Astrocyte of the hippocampus (primary cell): ENCODE data around the gene MAP3K8.
A peak's percentile ranks its signal among the peaks of the same experiment; 100 is the strongest.
"Not testable (repeated sequence)": the region's sequence is repeated elsewhere in the genome, so short reads cannot be mapped to it uniquely, and the experiment has no call there.

Experiments
- DNase-seq: peaks from one replicate; pipeline ENCODE4 v3.0.0; 2011; ENCODE audit warnings: low read depth, low spot score

The MAP3K8 gene

DNA sequence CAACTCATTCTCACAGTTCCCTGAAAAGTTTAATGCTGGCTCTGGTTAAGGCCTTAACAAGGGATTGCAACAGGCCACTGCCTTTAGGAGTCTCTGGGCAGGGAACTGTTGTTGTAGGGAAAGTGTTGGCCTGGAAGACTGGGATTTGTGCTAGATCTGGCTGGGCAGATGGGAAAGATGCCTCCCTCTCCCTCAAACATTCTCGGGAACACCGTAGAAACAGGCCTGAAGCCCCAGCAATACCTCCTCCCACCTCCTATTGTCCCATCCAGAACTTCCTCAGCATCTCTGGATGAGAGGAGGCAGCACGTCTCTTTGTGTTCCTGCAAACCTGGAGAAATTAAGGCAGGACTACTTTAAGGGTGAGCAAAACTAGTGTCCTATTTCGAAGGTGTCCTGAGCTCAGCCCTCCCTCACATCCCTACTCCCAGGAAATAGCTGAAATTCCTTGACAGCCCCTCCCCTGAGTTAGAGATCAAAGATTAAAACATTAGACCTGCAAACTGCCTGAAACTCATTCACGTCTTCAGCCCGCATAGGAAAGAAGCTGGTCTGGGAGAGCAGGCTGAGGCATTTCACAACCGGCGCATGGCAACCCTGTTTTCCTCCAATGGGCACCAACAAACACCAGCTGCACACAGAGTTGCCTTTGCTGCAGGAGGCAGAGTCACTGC, 10.9 kb upstream of the MAP3K8 start:
- peak; percentile 66 for DNase-seq

DNA sequence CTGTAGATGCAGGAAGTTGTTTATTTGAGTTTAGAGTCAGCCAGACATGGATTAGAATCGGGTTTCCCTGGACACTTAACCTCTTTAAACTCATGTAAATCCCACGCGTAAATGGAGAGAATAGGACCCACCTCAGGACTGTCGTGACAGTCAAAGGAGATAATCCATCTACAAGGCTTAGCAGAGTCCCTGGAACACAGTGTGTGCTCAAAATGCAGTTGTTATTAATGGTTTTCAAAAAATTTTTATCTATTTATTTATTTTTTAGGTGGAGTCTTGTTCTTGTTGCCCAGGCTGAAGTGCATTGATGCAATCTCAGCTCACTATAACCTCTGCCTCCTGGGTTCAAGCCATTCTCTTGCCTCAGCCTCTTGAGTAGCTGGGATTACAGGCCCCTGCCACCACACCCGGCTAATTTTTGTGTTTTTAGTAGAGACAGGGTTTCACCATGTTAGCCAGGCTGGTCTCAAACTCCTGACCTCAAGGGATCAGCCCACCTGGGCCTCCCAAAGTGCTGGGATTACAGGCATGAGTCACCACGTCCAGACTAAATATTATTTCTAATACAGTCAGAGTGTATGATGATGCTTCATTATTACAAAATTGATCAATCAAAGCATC, 10.2 kb upstream of the MAP3K8 start:
- not testable (repeated sequence) for DNase-seq

DNA sequence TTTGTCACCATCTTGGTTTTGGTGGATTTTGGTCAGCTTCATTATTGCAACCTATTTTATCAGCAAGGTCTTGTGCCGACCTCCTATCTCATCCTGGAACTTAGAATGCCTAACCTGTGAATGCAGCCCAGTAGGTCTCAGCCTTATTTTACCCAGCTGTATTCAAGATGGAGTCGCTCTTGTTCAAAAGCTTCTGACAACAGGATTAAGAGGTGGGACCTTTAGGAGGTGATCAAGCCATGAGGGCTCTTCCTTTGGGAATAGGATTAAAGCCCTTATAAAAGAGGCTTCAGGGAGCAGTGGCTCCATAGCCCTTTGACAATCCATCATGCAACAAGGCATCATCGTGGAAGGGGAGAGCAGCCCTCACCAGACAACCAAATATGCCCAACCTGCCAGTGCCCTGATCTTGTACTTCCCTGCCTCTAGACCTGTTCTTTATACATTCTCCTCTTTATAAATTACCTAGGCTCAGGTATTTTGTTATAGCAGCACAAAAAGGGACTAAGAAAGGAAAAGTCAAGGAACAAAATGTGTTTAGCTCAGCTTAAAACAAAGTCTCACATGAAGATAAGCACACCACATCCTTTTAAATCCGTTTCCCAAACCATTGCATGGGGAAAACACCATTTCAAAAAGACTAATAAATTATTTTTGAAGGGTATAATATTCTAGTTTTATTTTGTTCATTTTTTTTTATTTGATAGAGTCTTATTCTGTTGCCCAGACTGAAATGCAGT, 8.5 kb upstream of the MAP3K8 start:
- no peak for DNase-seq

DNA sequence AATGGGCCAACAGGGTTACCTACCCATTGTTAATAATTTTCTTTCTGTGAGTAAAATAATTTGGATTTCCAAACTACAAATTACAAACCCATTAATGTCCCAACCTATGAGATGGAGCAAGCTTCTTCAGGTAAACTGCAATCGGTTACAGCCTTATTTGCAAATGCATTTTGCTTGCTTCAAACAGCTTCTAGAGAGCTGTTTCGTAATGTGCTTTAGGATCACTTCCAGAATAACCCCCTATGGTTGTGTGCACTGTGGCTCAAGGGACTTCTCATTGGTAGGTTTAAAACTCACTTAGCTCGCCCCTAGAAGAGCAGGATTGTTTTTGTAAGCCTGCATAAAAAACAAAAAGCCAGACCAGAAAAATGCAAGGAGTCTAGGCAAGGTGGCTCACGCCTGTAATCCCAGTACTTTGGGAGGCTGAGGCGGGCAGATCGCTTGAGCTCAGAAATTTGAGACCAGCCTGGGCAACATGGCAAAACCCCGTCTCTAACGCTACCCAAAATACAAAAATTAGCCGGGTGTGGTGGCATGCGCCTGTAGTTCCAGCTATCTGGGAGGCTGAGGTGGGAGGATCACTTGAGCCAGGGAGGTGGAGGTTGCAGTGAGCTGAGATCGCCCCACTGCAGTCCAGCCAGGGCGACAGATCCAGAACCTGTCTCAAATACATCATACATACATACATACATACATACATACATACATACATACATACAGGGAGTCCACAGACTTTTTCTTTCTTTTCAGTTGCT, 3.3 kb upstream of the MAP3K8 start:
- DNase-seq, result no peak

DNA sequence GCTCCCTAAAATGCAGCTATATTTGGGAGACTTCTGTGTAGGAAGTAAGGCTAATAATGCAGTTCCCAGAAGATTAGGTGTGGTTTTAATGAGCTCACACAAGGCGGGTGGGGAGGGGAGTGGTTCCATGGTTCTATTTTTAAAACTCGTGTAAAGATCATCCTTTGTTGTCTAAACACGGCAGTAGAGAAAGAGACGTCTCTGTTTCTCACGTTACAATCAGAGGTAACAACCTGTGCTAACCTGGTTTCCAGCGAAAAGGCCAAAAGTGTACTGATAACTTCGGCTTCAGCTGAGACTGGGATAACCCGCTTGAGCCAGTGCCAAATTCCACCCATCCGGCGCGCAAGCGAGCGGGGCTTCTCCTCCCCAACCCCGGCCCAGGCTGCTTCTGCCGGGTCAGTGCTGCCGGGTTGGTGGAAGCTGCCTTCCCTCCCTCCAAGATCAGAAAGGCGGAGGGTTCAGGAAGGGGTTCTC, 2.5 kb upstream of the MAP3K8 start:
- DNase-seq, result peak; percentile 29

DNA sequence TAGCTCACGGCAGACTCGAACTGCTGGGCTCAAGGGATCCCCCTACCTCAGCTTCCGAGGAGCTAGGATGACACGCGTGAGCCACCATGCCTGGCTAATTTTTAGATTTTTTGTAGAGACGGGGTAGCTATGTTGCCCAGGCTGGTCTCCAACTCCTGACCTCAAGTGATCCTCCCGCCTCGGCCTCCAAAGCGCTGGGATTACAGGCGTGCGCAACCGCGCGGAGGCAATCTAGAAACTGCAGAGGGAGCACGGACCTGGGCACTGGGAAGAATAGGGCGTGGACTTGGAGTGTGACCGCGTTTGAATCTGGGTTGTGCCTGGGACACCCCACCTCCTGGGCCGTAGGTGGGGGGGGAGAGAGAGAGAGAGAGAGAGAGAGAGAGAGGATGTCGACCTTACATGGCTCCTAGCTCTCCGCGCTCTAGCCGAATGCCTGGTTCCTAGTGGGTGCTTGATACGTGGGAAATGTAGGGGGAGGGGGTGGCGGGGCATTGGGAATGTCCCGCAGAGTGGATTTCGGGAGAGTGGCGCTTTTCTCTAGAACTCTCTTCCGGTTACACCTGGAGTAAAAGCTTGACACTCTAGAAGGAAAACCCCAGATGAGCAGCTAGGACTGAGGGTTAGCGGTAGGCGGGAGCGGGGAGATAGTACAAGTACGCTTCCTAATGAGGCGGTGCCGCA, 1.2 kb upstream of the MAP3K8 start:
- no peak for DNase-seq

DNA sequence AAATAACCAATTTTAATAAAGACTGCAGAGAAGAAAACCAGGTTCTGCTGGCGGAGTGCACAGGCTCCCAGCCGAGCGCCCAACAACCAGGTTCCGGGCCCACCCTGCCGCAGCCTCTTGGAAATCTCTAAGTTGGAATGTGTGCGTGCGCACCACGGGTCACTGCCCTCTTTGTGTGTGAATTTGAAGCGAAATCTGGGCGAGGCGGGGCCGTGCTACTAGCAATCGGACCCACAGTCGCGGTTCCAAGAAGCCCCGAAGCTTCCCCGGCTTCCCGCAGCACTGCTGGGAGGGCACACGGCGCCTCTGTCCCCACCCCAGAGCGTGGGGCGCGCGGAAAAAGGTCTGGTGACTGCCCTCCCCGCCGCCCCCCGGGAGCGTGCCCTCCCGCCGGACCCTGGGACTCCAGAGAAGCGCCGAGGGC, 666 bp upstream of the MAP3K8 start:
- peak; percentile 86 for DNase-seq

DNA sequence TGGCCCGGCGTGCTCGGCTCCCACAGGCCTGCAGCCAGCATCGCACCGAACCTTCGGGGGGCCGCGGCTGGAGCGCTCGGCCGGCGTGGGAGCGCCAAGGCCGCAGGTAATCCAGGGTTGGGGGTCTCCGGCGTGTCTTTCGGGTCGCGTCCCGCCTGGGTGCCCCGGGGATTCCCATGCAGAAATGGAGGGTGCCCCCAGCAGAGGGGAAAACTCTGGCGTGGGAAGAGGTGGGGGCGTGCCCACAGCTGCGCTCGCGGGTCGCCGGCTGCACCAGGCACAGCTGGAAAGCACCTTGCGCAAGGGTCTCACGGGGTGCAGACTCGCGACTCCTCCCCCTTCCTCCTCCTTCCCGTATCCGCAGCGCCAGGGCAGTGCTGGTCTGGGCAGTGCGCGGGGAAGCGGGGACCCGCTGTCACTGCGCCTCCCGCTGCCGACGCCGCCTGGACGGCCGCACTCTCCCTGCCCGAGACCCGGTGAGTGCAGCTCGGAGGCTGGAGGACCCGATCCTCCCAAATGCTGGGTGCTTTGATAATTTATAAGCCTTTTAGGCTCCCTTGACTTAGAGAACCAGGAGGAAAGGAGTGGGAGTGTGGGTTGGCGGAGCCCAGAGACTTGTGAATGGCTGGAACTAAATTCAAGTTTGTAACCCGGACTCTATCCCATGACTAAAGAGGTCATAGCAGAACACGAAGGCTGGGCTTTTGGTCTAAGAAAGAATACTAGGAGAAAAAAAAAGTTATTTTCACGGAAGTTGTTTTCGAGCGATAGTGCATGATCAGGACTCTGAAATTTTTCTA, 489 bp downstream of the MAP3K8 start:
- DNase-seq, result peak; percentile 80

DNA sequence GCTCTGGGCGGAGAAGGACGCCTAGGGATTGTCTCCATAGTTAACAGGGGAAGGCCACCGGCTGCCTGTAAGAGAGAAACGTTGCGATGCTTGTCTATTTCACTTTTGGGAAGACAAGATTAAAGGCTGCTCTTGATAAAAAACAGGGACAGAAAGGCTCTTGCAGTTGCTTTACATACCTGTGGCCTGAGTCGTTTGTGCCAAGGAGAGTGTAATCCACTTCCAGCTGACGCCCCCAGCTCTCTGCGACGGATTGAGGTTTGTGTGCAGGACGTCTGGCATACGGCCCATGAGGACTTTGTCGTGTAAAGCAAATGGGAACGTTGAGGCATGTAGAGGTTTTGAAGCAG, 1.1 kb downstream of the MAP3K8 start:
- DNase-seq, result peak; percentile 73

DNA sequence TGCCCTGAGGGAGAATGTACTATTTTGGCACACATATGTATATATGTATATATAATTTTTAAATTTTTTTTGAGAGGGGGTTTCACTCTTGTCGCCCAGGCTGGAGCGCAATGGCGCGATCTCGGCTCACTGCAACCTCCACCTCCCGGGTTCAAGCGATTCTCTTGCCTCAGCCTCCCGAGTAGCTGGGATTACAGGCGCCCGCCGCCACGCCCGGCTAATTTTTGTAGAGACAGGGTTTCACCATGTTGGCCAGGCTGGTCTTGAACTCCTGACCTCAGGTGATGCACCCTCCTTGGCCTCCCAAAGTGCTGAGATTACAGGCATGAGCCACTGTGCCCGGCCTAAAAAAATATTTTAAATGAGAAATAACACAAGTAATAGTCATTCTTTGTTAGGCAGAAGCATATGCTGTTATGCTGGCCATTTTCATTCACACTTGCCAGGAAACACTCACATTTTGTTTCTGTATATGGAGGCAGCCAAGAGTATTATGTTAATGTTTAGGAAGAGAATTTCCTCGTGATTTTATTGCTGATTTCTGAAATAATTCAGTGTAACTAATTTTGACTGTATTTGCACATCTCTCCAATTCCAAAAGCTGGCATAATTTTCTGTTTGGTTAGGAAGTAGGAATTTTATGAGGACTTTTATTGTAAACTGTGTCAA, 1.6 kb downstream of the MAP3K8 start:
- peak; percentile 41 for DNase-seq

DNA sequence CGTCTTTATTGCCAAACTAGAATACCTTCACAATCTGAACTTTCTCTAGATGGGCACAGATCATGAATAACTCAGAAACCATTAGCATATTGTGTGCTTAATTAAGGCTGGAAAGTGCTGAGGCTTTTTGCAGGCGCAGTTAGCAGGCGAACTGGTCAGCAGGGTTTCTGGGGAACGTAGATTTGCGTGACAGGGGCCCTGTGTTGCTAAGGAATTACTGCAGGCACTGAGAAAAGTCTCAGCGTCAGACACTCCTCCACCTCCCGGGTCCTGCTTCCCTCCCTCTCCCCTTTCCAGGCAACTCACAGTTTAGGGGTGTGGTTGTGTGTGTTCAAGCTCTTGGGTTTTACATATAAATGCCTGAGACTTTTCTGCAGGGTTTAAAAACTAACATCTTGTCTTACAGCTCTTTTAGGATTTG, 2.2 kb downstream of the MAP3K8 start:
- peak; percentile 92 for DNase-seq

DNA sequence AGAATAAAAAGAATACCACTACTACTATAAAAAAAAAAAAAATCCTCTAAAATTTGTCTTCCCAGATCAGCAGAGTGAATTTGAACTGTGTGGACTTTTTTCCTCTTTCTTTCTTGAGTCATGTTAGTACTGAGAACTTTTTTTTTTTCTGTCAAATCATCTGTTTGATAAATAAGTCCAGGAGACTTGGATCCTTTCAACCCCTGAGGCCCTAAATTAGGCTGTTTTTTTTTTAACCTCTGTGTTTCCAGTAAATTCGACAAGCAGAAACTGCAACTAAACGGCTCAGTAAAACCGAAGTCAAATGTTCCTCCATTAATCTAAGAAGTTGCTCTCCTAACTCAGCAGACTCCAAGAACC, 2.7 kb downstream of the MAP3K8 start:
- DNase-seq, result peak; percentile 10

DNA sequence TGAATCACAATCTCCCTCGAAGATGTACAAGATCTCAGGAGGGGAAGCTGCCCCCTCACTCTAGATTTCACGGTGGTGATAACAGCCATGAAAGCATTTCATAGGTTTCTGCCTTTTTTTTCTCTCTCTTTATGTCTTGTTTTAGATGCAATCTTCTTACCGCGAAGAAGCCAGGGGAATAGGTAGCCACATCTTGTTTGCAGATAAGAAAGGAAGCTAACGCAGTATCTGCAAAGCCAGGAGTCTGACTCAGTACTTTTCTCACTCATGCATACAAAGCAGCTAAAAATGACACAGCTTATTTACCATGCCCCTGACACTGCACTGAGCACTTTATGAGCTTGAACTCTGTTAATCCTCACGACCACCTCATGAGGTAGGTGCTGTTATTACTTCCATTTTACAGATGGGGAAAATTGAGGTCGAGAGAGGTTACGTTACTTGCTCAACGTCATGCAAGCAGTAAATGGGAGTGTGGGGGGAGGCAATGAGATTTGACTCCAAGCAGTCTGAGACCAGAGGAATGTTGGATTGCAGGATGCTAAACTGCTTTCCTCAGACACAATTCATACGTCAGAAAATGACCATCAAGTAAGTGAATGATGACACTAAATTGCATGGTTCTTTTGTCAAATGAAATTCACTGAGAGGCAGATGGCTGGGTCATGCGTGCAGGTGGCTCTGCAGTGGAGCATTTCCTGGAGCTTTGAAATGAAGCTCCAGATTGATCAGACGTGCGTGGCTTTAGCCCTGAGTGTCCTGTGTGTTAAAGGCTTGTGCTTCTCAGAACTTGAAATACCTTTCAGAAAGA, 3.3 kb downstream of the MAP3K8 start:
- DNase-seq, result peak; percentile 67

DNA sequence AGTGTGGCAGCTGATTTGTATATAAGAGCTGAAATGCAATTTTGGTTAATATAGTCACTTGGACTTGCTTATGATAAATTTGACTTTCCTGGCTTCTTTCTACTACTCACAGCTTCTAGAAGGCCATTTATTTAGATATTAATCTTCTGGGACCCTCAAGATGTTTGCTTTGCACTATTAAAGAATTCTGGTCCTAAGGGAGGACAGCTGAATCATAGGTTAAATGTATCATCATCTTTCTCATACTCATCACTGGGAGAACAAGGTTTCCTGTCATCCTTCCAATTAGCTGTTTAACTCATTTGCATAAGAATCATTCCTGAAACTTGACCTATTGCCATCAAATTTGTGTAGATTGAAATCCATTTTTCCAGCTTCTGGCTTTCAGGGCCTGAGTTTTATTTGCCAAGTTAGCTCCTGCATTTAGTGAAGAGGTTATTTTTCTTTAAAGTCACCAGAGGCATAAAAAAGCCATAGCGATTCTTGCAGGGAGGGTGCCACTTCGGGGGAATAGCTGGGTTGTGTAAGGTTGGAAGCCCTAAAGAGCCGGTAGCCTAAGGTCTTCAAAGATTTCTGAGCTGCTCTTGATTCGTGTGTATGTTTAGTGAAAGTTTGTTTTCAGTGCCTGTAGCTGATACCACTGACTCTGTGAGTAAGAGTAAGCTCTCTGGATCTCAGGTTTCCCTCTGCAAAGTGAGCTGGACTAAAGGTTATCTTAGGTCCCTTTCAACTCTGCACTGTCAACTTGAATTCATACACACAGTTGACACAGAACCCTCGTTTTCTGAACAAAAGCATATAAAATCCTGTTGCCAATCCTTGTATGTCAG, 4.3 kb downstream of the MAP3K8 start:
- DNase-seq, result no peak

DNA sequence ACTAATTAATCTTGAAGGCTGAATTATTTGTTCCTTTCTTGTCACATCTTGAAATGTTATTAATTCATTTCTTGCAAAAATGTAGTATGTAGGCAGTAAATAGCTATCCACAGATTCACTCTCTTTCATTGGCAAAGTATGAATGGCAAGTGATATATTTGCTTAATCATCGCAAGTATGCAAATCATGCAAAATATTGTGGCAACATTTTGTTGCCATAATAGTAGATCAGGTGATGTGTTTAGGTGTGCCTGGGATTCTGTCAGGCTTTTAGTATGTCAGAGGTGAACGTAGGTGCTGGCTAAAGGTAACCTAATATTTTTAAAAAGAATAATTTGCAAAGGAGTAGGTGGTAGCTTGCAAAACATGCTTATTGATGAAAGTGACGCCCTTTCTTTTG, 5.9 kb downstream of the MAP3K8 start:
- DNase-seq, result no peak

DNA sequence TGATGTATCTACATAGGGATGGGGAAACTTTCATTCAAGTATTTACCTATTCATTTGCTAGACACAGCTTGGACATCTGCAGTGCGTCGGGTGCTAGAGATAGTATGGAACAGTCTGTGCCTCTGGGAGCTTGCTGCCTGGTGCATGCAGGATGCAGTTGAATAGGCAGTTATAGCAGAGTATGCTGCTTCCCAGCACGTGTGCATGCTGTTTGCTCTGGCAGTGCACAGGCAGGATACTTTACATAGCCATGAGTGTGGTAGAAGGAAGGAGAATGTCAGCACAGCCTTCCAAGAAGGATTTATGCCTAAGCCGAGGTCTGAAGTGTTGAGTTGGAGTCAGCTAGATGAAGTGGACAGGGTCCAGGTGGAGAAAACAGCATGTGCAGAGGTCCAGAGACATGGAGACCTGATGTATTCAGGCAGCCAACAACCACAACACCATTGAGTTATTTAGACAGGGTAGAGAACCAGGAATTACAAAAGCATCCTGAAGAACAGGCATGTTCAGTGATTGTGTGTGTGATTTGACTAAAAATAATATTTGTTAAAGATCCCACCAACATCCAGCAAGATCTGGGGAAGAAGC, 8.1 kb downstream of the MAP3K8 start:
- no peak for DNase-seq

DNA sequence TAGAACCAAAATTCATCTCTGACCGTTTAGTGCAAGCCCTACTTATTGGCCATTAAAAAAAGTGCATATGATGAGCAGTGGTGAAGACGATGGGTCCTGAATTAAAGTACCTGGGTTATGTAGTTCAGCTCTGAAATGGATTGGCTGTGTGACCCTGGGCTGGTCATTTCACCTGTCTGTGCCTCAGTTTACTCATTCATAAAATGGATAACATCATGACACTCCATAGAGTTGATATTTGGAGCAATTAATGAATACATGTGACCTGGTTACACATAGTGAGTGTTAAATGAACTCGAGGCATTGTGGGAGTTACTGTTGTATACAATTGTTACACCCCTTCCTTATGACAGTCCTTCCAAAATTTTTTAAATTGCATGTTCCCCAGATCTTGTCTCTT, 9.1 kb downstream of the MAP3K8 start:
- no peak for DNase-seq

DNA sequence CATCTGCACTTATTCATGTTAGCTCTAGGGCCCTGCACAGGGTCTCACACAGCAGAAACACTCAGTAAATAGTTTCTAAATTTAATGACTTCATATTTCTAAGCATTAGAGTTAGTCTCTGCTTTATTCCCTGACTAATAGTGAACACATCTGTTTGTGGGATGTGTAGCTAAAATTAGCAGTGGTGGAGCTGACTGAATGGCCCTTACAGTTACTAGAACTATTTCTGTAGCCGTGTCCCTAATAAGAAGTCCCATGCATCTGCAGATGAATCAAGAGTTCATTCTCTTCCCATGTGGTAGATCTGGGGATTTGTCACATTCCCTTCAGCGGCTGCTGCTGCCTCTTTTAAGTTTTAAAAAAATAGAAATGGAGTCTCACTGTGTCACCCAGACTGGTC, 11.7 kb downstream of the MAP3K8 start:
- peak; percentile 29 for DNase-seq
